Measurements from ENCODE around the gene CLDND1. TPM values are rescaled to one million over a fixed set of nuclear protein-coding genes. Genes with fewer than 3 reads are reported as not detected.

The CLDND1 gene
- total and polyA plus RNA-seq, 2 of the 4 experiments (the other 2 are of a cell fraction): 75.8 to 78.3 TPM

GRCh38 chr3:98528474-98529346, 6.0 kb upstream of the CLDND1 start:
- ATAC-seq (ENCODE audit: low read depth) (no peak), DNase-seq (no peak)
- CTCF ChIA-PET: no interaction called here
- H3K4me2 ChIP-seq (ENCODE audit: low read depth, low read length): no peak overlapping the region
- in situ Hi-C loops (cut with MboI; ENCODE audit: low sequenced_read_pairs): no loop called here
- H3K36me3 ChIP-seq (ENCODE audit: control insufficient read depth, insufficient read depth, low read length): no peaks in the 10 kb centered on the region
- no peak overlapping the region for H2BK15ac ChIP-seq (ENCODE audit: low read depth, low read length)
- H2BK120ac ChIP-seq (ENCODE audit: low read depth, low read length): no peak overlapping the region
- no TSS peak for BruUV-seq (replicated peaks)
- intact Hi-C loops (cut with micrococcal nuclease): no loop called here
- H3K9me3 ChIP-seq (ENCODE audit: control insufficient read depth, insufficient read depth, low read length): no peaks in the 10 kb centered on the region
- H2AK9ac ChIP-seq (replicated peaks; ENCODE audit: low read depth, low read length, poor library complexity): no peak overlapping the region
- no peak overlapping the region for H3K9ac ChIP-seq (ENCODE audit: low read depth, low read length)
- no peak overlapping the region for H2AK5ac ChIP-seq (ENCODE audit: low read depth, low read length)
- dilution Hi-C loops (cut with HindIII; ENCODE audit: low sequenced_read_pairs, unreplicated experiment): no loop called here
- no peak overlapping the region for H3K14ac ChIP-seq (replicated peaks; ENCODE audit: low read depth, low read length)
- no peak overlapping the region for H2BK5ac ChIP-seq (ENCODE audit: low read depth, low read length, poor library complexity, severe bottlenecking)
- no peaks in the 10 kb centered on the region for H3K4me1 ChIP-seq (ENCODE audit: control insufficient read depth, insufficient read depth, low read length)
- no peak overlapping the region for H2BK20ac ChIP-seq (ENCODE audit: low read depth, low read length)
- H3K4ac ChIP-seq (ENCODE audit: low read depth, low read length): no peak overlapping the region
- H4K8ac ChIP-seq (ENCODE audit: low read depth in 2 of 2, low read length in 2 of 2): no peak overlapping the region
- H4K91ac ChIP-seq (ENCODE audit: insufficient read depth, low read depth, low read length): no peak overlapping the region
- H2AFZ ChIP-seq (replicated peaks; ENCODE audit: low read length, poor library complexity): no peak overlapping the region
- H4K5ac ChIP-seq (ENCODE audit: low read depth, low read length): no peak overlapping the region
- H3K23ac ChIP-seq (ENCODE audit: low read depth, low read length): no peak overlapping the region
- no peaks in the 10 kb centered on the region for H3K9me1 ChIP-seq (ENCODE audit: insufficient read depth, low read length)
- H3K79me1 ChIP-seq (ENCODE audit: low read depth in 1 of 2, low read length in 2 of 2): no peaks in the 10 kb centered on the region
- no CpG with 5 or more reads among the region's 4 CpGs for WGBS, 2 experiments (ENCODE audit: extremely low coverage in 2 of 2, insufficient read length in 1 of 2)
- peaks cover 7% of the 10 kb centered on the region for H3K27me3 ChIP-seq (ENCODE audit: control insufficient read depth, insufficient read depth, low read length)
- H3K18ac ChIP-seq (ENCODE audit: low read depth, low read length): no peak overlapping the region
- no peaks in the 10 kb centered on the region for H4K20me1 ChIP-seq (ENCODE audit: insufficient read depth, low read length)
- no peak overlapping the region for H3K4me3 ChIP-seq (ENCODE audit: insufficient read depth, low read depth, low read length)
- no peak overlapping the region for H3K27ac ChIP-seq (ENCODE audit: insufficient read depth, low read length)
- H3K56ac ChIP-seq (ENCODE audit: extremely low read depth, insufficient read depth, low read length): no peak overlapping the region
- TF ChIP-seq CTCF (conservative IDR thresholded peaks at IDR 0.05; ENCODE audit: low read depth, low read length): no peak
- TF ChIP-seq MAZ (IDR thresholded peaks at IDR 0.05; ENCODE audit: borderline replicate concordance, low read depth, low read length): no peak
- no peak for TF ChIP-seq ELK1 (IDR thresholded peaks at IDR 0.05; ENCODE audit: borderline replicate concordance, low read depth, low read length)
- TF ChIP-seq FOS (IDR thresholded peaks at IDR 0.05; ENCODE audit: low read depth, low read length): no peak
- TF ChIP-seq USF2 (IDR thresholded peaks at IDR 0.05; ENCODE audit: low read depth, low read length): no peak
- no peak for TF ChIP-seq BHLHE40 (IDR thresholded peaks at IDR 0.05; ENCODE audit: low read depth, low read length)
- no peak for TF ChIP-seq RAD21 (IDR thresholded peaks at IDR 0.05; ENCODE audit: low read length)
- TF ChIP-seq MAFK (IDR thresholded peaks at IDR 0.05; ENCODE audit: low read depth, low read length): no peak
- TF ChIP-seq CEBPB (IDR thresholded peaks at IDR 0.05; ENCODE audit: low read depth, low read length): no peak
- TF ChIP-seq SMC3 (IDR thresholded peaks at IDR 0.05; ENCODE audit: low read depth, low read length): no peak
- no peak for TF ChIP-seq POLR2A (IDR thresholded peaks at IDR 0.05; ENCODE audit: low read depth, low read length)
- no peak for TF ChIP-seq MXI1 (IDR thresholded peaks at IDR 0.05; ENCODE audit: borderline replicate concordance, low read depth, low read length)
- TF ChIP-seq CHD1 (IDR thresholded peaks at IDR 0.05; ENCODE audit: low read depth, low read length): no peak
- TF ChIP-seq RCOR1 (IDR thresholded peaks at IDR 0.05; ENCODE audit: insufficient replicate concordance, low read length): no peak
- TF ChIP-seq RFX5 (IDR thresholded peaks at IDR 0.05; ENCODE audit: low read depth, low read length): no peak
- TF ChIP-seq NFE2L2 (IDR thresholded peaks at IDR 0.05; ENCODE audit: low read depth, low read length): no peak
- POLR2A ChIA-PET (ENCODE audit: unreplicated experiment): no interaction called here

All from IMR-90 (cell line).